A673 (cell line): Measurements from ENCODE around the gene SLC22A24. TPM values are rescaled to one million over a fixed set of nuclear protein-coding genes. Genes with fewer than 3 reads are reported as not detected.
"Not testable (repeated sequence)": the region's sequence is repeated elsewhere in the genome, so short reads cannot be mapped to it uniquely, and the experiment has no call there.

Experiments
- BruUV-seq: library from RNA; stranded (reverse); fragments of 400-500 nt; replicated peaks from 2 replicates; lab custom pipeline; 2021; lab: Mats Ljungman, UMichigan
- CTCF ChIA-PET: fragments of 300-600 bp; sonication (Branson Sonifier 250); formaldehyde crosslinking; loops from one replicate; lab custom pipeline; 2022; ENCODE audit warnings: antibody characterized with exemption; lab: Charles Lee
- POLR2A ChIA-PET: fragments of 300-600 bp; sonication (Branson Sonifier 250); formaldehyde crosslinking; loops from one replicate; lab custom pipeline; 2022; ENCODE audit warnings: antibody characterized with exemption; ENCODE audit not compliant: low non-redundant PET; lab: Charles Lee
- DNase-seq: peaks from one replicate; pipeline ENCODE4 v3.0.0-alpha.2; 2015; ENCODE audit warnings: low spot score
- H3K27ac ChIP-seq: fragments of 200-600 bp; sonication (generic); 2 replicates; pipeline ENCODE4 v1.5.1; 2016; ENCODE audit warnings: mixed run types, low read depth, mild to moderate bottlenecking, mixed read lengths, antibody characterized with exemption, low read length; ENCODE audit not compliant: poor library complexity, severe bottlenecking
- H3K27me3 ChIP-seq: fragments of 200-600 bp; sonication (generic); replicated peaks from 2 replicates; pipeline ENCODE4 v1.6.1; 2017; ENCODE audit warnings: mixed run types, low read depth, mild to moderate bottlenecking, mixed read lengths, antibody characterized with exemption, low read length; ENCODE audit not compliant: insufficient read depth, poor library complexity
- H3K36me3 ChIP-seq: fragments of 200-600 bp; sonication (generic); 2 replicates; pipeline ENCODE4 v1.6.1; 2016; ENCODE audit warnings: mixed run types, mild to moderate bottlenecking, mixed read lengths, antibody characterized with exemption, low read length; ENCODE audit not compliant: insufficient read depth, poor library complexity, severe bottlenecking
- H3K4me1 ChIP-seq: fragments of 200-600 bp; sonication (generic); 2 replicates; pipeline ENCODE4 v1.6.1; 2017; ENCODE audit warnings: mixed run types, mild to moderate bottlenecking, mixed read lengths, antibody characterized with exemption, low read length; ENCODE audit not compliant: insufficient read depth, poor library complexity, severe bottlenecking
- H3K4me3 ChIP-seq: fragments of 200-600 bp; sonication (generic); 2 replicates; pipeline ENCODE4 v1.5.1; 2016; ENCODE audit warnings: low read depth, mixed run types, mild to moderate bottlenecking, mixed read lengths, low read length; ENCODE audit not compliant: poor library complexity, severe bottlenecking
- H3K9me3 ChIP-seq: fragments of 200-600 bp; sonication (generic); 2 replicates; pipeline ENCODE4 v1.6.1; 2016; ENCODE audit warnings: mixed run types, low read depth, mild to moderate bottlenecking, mixed read lengths, antibody characterized with exemption, low read length; ENCODE audit not compliant: poor library complexity, severe bottlenecking
- CTCF ChIP-seq: fragments of 300-800, 200-600 bp; sonication (generic); conservative IDR thresholded peaks from 2 replicates; pipeline ENCODE4 v1.5.1; 2017; ENCODE audit warnings: low read depth, mild to moderate bottlenecking, antibody characterized with exemption, low read length, moderate library complexity, mixed read lengths
- EZH2 ChIP-seq: fragments of 200-600 bp; sonication (generic); IDR thresholded peaks from 2 replicates; pipeline ENCODE4 v1.6.1; 2017; ENCODE audit warnings: borderline replicate concordance, low read depth, mild to moderate bottlenecking, mixed read lengths, antibody characterized with exemption, low read length; ENCODE audit not compliant: poor library complexity, severe bottlenecking
- intact Hi-C: fragments of 100-400 bp; cut with micrococcal nuclease; formaldehyde crosslinking; loops from one replicate; pipeline ENCODE4 v1.10.0; 2022; ENCODE audit not compliant: unreplicated experiment
- total RNA-seq: library from RNA; stranded (reverse); gene quantifications from 2 replicates; pipeline ENCODE4 v1.2.3, GENCODE V29; 2021

The SLC22A24 gene
- total RNA-seq, 1 experiment from 2014 or later = not detected

GRCh38 chr11:63099555-63099954, 44.5 kb downstream of the SLC22A24 start:
- ChIA-PET POLR2A (no interaction called here), CTCF (no interaction called here)
- H3K4me3 ChIP-seq = no peak overlapping the region
- no peaks in the 10 kb centered on the region for H3K4me1 ChIP-seq
- intact Hi-C loops = no loop called here
- peaks cover 14% of the 10 kb centered on the region for H3K9me3 ChIP-seq
- H3K27ac ChIP-seq = no peak overlapping the region
- TF ChIP-seq CTCF (no peak), EZH2 (no peak)
- no peaks in the 10 kb centered on the region for H3K27me3 ChIP-seq
- H3K36me3 ChIP-seq = no peaks in the 10 kb centered on the region
- BruUV-seq = no TSS peak
- DNase-seq = no peak

GRCh38 chr11:63080682-63081081, 63.3 kb downstream of the SLC22A24 start:
- Histone ChIP-seq H3K27ac (no peak overlapping the region), H3K4me1 (no peaks in the 10 kb centered on the region), H3K4me3 (no peak overlapping the region), H3K27me3 (peaks cover 16% of the 10 kb centered on the region), H3K9me3 (no peaks in the 10 kb centered on the region), H3K36me3 (no peaks in the 10 kb centered on the region)
- TF ChIP-seq EZH2 (no peak), CTCF (no peak)
- BruUV-seq = no TSS peak
- no peak for DNase-seq
- CTCF ChIA-PET = no interaction called here
- POLR2A ChIA-PET = no interaction called here
- intact Hi-C loops = no loop called here

- POLR2A ChIA-PET, H3K4me3 ChIP-seq, H3K9me3 ChIP-seq, H3K36me3 ChIP-seq, H3K27ac ChIP-seq, intact Hi-C loops, H3K4me1 ChIP-seq, CTCF ChIA-PET, BruUV-seq, DNase-seq: not testable (repeated sequence)
- H3K27me3 ChIP-seq = peaks cover 13% of the 10 kb centered on the region
Measured at GRCh38 chr11:63046203-63046602, 97.8 kb downstream of the SLC22A24 start.

GRCh38 chr11:63042596-63042995, 101.4 kb downstream of the SLC22A24 start:
- Histone ChIP-seq H3K4me1 (no peaks in the 10 kb centered on the region), H3K4me3 (no peak overlapping the region), H3K36me3 (no peaks in the 10 kb centered on the region), H3K27ac (no peak overlapping the region), H3K9me3 (no peaks in the 10 kb centered on the region), H3K27me3 (no peaks in the 10 kb centered on the region)
- ChIA-PET POLR2A (no interaction called here), CTCF (no interaction called here)
- no TSS peak for BruUV-seq
- TF ChIP-seq EZH2 (no peak), CTCF (no peak)
- intact Hi-C loops = no loop called here
- no peak for DNase-seq
